GM23248 (cell line): Measurements from ENCODE around the gene DGKI.

Experiments
- EZH2 ChIP-seq: fragments of 200-600 bp; sonication (generic); IDR thresholded peaks from 2 replicates; pipeline ENCODE4 v1.6.1; 2018; ENCODE audit warnings: antibody characterized with exemption, mild to moderate bottlenecking; ENCODE audit not compliant: insufficient read depth, poor library complexity, severe bottlenecking
- EZH2phosphoT487 ChIP-seq: fragments of 200-600 bp; sonication (generic); IDR thresholded peaks from 2 replicates; pipeline ENCODE4 v1.6.1; 2018; ENCODE audit warnings: antibody characterized with exemption, moderate library complexity, mild to moderate bottlenecking, low read depth; ENCODE audit not compliant: insufficient read depth

DNA sequence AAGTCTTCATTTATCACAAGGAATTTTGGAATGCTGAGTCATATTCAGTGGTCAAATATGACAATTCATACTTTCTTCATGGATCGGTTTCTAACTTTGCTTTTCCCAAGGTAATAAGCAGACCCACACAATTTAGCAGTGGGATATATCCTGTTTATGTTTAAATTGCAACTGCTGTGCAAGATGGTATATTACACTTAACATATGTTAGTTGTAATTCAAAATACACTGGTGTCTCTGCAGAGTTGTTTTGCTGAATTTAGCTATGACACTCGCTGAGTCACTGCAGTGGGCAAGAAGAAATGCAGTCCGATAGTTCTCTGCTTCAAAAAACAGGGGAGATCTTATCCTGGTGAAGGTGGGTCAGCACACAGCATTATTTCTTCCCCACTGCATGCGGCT, 308.4 kb downstream of the DGKI start:
- TF ChIP-seq EZH2: no peak
- TF ChIP-seq EZH2phosphoT487: no peak
